ENCODE data around the gene EPB41L2.
"Not testable (repeated sequence)": the region's sequence is repeated elsewhere in the genome, so short reads cannot be mapped to it uniquely, and the experiment has no call there.

The EPB41L2 gene

DNA sequence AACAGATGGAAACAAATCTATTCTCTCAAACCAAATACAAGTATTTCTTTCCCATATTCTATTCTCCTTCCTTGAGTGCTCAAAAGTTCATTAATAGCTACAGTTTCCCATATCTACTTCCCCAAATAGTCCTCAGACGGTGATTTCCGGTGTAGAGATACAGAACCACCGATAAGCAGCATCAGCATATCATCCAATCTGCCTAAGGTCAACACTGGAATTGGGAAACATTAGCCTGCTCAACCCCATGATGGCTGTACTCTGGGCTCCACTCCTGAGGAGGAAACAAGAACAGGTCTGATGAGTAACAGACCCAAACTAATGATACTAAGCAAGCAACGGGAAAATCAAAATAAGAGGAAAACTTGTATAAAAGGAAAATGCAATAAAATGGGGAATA is 115.6 kb downstream of the EPB41L2 start:
- no peak for DNase-seq (ENCODE audit: low read depth in 2 of 2)

DNA sequence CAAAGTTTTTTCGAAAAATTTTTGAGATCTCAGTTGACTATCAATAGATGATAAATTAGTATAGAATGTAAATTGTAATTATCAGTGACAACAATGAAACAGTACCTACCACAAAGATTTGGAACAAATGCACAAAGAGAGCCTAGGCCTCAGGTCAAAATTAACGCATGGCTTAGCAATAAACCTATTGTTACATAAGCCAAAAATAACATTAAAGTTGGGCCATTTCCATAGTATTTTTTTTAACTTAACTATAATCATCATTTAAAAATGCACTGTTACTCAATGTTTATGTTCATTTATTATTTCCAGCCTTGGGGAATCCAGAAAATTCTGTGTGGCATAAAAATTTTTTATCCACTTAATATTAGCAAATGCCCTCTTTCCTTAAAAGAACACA is 117.0 kb downstream of the EPB41L2 start:
- no peak for DNase-seq (ENCODE audit: low read depth in 2 of 2)

DNA sequence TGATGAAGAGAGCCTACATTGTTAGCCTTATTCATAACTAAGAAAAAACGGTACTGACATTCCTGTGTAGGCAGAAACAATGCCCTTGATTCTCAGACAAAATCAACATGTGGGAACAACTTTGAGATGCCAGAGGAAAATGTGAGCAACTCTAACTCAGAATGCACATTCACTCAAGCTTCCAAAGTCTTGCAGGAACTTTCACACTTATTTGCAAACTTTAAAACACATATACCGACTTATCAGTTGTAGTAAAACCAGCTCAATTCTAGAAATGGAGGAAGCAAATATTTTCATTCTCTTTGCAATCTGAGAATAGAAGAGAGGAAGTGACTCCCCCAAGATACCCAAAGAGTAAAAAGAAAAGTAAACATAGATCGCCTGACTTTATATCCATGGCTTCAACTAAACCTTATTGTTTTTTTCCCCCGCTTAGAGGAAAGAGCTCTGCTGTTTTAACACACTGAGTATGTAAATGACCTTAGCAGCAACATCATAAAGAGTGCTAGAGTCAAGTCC is 117.6 kb downstream of the EPB41L2 start:
- DNase-seq (ENCODE audit: low read depth in 2 of 2): no peak

DNA sequence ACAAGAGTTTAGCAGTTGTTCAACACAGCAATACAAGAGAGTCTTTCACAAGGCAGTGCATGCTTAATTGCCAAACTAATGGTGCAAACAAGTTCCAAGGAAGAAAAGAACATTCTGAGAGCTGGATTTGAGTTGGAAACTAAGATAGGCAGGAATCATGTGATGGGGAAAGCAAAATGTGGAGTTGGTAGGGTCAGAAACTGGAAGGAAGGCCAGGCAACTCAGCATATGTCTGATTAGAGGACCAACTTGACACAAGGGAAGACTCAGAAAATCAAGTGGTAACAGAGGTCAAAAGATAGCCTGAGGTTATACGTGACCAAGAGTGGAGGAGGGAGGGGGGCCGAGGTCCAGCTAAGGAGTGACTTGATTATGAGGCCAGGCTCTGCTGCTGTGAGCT is 118.6 kb downstream of the EPB41L2 start:
- no peak for DNase-seq (ENCODE audit: low read depth in 2 of 2)

DNA sequence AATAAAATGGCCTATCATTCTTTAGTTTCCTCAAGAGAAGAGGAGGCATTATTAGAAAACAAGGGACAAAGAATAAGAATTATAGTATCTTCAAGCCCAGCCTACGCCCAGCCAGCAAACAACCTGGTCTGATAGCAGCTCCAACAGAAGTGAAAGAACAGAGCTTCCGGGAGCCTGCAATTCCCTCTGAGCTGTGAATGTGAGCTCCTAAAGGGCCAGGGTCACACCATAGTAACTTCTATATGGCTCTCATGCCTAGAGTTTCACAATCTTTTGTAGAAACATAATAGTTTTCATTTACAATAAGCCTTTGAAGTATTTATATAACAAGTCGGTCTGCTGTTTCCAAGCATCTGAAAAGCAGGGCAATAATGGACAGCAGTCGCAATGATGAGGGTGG is 119.3 kb downstream of the EPB41L2 start:
- no peak for DNase-seq (ENCODE audit: low read depth in 2 of 2)

DNA sequence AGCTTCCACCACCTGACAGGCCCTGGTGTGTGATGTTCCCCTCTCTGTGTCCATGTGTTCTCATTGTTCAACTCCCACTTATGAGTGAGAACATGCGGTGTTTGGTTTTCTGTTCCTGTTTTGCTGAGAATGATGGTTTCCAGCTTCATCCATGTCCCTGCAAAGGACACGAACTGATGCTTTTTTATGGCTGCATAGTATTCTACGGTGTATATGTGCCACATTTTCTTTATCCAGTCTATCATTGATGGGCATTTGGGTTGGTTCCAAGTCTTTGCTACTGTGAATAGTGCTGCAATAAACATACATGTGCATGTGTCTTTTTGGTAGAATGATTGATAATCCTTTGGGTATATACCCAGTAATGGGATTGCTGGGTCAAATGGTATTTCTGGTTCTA is 120.3 kb downstream of the EPB41L2 start:
- DNase-seq (ENCODE audit: low read depth in 2 of 2): not testable (repeated sequence)

DNA sequence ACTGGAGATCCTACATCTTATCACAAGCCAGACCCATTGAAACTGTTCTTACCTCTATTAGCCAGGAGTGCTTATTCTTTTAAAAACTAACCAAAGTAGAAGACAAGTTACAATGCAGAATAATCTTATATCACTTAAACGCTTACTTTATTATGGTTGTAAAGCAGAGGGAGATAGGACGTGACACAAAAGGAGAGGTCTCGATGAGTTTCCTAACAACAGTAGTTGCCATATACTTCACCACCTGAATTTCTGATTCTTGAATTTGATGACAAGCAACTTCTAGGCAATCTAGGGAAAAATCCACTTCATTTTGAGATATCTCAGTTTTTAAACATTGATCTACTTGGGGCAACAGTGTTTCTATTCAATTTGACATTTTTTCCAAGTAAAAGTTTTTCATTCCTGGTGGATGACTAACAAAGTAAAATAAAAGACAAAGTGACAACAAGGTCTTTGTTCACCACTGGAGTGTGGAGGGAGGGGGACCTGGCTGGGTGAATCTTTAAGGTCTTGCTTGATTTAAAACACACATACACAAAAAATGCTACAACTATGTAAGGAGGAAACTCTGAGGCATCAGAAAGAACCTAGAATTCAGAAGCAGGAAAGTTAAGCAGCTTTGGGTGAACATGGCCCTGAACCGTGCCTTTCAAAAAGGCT is 125.0 kb downstream of the EPB41L2 start:
- no peak for DNase-seq (ENCODE audit: low read depth in 2 of 2)

DNA sequence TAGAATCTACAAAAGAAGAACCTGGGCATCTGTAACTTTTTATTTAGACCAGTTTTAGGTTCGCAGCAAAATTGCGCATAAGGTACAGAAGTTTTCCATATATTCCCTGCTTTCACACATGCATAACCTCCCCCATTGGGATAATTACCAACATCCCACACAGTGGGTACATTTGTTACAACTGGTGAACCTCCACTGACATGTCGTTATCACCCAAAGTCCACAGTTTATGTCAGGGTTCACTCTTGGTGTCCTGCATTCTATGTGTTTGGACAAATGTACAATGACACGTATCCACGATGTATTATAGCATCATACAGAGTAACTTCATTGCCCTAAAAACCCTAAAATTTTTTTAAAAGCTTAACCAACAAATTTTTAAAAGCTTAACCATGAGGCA is 126.1 kb downstream of the EPB41L2 start:
- DNase-seq (ENCODE audit: low read depth in 2 of 2): no peak

DNA sequence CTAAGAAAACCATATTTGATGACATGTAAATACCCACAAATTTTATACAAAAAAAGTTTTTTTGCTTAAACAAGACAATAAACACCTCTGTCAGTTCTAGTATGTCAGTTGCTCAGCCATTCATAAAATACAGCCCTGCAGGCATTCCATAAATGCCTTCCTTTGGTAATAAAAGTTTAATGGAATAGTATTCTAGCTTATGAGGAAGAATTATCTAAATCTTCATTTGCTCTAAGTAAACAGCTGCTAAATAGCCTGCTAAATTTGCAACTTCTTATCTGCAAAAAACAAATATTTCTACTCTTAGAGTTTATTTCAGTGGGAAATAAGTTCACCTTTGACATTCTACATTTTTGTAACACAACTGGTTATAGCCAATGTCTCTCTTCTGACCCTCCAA is 127.1 kb downstream of the EPB41L2 start:
- no peak for DNase-seq (ENCODE audit: low read depth in 2 of 2)

DNA sequence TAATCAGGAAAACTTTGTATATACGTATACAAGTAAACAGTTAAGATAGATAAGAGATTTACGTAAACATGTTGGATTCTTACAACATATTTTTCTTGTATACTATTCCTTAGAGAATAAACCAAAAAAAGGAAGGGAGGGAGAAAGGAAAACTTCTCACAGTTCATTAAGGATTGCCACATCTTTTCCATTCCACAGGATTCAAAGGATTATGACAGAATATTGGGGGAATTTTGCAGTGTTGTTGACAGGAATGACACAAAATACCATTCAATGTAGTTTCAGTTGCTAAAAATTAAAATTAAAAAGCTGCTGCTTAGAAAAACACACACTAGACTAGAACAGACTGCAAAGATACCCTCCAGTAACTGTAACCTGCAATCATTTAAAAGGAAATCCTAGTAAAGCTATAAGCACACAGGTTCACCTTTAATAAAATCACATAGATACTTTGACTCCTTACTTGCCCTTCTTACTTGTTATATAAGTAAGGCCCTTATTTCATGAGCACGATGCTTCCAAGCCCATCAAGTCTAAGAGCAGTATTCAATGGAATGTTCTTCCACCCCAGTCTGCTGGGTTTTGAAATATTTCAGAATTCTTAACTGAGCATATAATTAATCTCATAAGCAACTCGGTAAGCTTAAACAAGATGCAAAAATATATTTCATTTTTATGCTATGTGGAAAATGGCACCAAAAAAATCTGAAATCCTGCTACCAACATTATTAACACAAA is 128.0 kb downstream of the EPB41L2 start:
- DNase-seq (ENCODE audit: low read depth in 2 of 2): no peak

DNA sequence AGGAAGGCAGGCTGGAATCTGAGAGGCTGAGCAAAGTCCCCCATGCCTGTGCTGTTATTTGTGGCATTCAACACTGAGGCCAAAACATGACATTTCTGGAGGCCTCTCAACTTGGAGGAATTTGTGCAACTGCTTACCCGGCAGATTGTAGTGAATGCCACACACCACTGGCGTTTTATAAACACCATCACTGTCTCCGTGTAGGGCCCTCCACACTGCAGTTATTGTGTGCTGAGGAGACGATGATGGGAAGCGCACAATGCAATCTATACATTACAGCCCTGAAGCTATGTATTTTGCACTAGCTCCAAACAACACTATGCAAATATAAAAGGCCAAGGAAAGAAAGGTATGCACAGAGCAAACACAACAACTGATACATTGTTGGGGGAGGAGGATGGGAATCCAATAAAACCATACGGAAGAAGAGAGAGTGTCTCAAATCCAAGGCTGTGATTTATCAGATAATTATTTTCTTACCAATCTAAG is 129.3 kb downstream of the EPB41L2 start:
- DNase-seq (ENCODE audit: low read depth in 2 of 2): no peak

DNA sequence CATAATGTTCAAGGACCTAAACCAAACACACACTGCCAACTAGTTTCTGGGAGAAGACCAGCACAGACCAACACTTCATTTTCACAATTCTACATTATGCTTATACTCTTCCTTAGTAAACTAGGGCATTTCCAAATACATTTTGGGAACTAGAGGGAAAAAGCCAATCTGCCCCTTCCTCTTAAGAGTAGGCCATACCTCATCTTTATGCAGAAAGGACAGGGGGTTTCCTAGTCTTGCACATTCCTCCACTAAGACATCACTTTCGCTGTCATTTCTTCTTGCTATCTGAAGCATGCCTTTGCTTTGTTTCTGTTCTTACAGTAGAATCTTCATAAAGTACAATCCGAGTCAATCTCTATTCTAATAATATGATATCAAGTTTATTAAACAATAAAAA is 130.1 kb downstream of the EPB41L2 start:
- no peak for DNase-seq (ENCODE audit: low read depth in 2 of 2)

DNA sequence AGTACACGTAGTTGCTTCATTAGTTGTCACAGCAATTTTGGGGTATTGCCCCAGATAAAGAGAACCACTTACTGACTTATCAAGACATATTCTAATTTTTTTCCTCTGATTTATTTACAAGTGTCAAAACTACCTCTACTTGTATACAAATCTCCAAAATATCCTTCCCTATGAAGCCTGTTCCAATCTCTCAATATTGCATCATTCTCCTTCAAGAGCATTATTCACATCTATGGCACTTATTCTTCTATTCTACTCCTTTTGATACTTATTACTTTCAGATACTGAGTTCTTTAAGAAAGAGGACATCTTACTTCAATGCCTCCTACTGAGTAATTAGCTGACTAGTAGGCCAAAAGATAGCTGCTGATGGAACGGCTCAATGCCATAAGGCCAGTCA is 130.6 kb downstream of the EPB41L2 start:
- DNase-seq (ENCODE audit: low read depth in 2 of 2): no peak

DNA sequence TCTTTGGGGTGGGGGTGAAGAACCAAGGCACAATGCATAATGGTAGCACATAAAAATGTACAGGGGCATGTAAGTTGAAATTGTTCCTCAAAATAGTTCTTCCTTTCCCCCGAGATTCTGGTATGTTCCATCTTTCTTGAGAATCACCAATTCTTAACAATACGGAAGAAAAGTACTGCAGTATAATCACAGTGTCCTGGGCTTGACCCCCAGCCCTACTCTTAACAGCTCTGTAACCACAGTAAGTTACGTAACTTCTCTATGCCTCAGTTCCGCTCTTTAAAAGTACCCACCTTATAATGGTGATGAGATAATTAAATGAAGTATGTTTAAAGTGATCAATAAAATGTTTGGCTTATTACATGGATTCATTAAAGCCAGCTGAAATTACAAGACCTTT is 131.4 kb downstream of the EPB41L2 start:
- DNase-seq (ENCODE audit: low read depth in 2 of 2): no peak

DNA sequence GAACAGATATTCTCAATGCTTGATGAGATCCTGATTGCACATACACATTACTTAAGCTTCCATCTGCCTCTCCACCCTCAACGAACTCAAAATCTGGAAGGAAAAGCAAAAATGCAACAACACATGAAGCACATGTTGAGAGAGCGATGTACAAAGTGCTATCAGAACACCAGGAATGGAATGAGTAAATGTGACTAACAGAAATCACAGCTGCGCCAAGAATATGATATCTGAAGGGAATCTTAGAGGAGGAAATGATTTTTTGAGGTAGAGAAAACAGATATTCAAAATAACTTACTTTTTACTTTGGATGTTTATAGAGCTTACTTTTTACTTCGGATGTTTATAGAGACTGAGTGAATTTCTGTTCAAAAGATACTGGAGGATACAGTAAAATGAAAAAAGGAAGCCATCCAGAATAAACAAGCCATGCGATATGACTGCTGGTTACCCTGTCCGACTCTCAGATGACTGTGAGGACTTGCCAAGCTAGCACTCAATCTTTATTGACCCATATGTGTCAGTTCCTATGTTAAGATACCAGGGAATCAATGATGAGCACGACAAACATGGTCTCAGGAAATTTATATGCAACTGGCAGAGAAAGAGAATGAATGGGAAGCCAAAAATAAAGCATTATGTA is 133.9 kb downstream of the EPB41L2 start:
- no peak for DNase-seq (ENCODE audit: low read depth in 2 of 2)

DNA sequence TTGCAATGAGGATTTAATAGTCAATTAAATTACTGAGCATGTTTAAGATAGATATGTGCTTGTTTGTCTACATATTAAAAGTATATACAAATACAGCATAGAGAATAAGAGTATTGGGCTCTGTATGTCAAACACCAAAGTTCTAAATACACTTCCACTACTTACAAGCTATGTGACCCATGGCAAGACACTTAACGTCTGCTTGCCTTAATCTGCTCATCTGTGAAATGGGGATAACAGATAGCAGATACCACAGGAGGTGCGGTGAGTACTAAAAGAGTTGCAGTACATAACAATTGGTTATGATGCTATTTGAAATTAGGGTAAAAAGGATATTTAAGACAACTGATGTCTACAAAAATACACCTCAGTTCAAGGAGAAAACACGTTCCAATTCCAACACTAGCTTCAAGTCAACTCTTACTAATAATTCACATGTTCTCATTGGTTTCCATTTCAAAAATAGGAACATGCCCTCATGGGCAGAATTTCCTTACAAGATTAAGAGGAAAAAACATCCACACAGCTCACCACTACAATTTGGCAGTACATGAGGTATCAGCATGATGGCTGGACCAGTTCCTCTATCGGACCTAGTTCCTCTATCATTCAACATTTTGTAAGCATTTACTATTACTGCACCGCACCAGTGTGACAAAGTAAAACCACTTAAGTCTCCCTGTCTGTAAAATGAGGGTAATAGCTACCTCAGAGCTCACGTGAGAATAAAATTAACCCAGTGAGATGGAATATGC is 134.7 kb downstream of the EPB41L2 start:
- no peak for DNase-seq (ENCODE audit: low read depth in 2 of 2)

DNA sequence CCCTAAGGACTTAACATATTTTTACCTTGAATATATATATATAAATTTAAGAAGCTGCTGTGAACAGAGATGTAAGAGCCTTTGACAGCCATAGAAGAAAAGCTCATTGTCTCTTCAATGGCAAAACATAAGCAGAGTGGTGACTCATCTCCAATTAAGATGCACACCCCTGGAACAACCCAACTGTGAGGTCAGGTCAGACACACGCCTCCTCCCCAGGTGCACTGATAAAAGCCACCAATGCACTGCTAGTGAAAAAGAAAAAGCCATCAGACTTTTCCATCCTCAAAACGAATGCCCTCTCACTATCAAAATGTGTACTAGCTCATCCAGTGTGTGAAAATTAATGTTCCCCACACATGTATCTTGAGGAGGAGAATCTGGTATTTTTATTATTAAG is 135.7 kb downstream of the EPB41L2 start:
- no peak for DNase-seq (ENCODE audit: low read depth in 2 of 2)

DNA sequence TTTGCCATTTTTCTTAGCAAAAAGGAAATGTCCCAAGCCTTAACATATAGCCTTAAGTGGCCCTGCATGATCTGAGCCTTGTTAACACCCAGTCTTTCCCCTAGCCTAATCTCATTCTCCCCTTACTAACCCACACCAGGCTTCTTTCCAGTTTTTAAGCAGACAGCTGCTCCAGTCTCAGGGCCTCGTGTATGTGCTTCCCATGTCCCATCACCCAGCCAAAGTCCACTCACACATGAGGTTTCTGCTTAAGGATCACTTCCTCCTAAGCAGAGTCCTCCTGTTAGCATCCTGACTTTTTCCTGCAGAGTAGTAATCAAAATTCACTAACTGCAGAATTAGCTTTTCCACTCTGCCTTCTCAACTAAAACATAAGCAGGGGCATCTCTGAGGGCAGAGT is 139.7 kb downstream of the EPB41L2 start:
- no peak for DNase-seq (ENCODE audit: low read depth in 2 of 2)

DNA sequence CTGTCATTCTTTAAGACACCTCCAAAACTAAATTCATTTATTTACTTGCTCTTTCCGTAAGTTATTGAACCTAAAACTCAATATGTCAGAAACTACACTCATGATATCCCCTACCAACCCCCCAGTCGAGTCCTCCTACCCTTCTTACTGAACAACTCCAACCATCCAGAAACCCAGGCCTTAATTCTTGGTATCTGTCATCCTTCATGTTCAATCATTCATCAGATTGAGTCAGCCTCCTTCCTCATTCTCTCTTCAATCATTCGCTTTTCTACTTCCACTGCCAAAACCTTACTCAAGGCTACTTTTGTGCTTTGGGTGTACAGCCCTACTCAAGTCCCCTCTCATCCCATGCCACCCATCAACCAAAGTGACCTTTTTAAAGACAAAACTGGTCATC is 140.1 kb downstream of the EPB41L2 start:
- DNase-seq (ENCODE audit: low read depth in 2 of 2): no peak

DNA sequence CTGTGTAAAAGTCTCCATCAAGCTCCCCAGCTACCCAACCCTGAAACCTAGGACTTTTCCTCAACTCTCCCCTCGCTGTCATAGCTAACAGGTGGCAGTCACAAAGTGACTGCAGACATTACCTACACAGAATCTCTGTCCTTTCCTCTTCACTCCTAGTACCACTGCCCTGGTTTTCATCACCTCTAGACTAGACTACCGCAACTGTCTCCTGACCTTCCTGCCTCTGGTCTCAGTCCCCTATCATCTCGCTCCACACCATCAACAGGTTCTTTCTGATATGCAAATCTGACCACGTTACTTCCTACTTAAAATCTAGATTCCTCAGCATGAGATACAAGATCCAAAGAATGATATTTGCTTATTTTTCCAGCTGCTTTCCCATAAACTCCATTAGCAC is 142.1 kb downstream of the EPB41L2 start:
- DNase-seq (ENCODE audit: low read depth in 2 of 2): no peak

DNA sequence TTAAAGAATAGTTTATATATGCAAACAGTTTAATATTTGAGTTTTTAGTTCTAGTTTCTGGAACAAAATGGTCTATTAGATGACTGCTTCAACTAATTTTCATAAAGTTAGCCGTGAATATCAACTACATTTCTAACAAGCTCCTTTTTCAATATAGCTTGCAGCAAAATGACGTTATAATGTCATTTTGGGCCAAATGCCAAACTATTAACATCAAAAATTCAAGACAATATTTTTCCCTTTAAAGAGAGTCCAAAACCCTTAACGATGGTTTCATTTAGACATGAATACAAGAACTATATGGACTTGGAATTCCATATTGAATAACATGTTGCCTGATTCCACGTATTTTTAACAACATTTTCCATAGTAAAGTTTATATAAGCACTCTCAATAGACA is 144.9 kb downstream of the EPB41L2 start:
- no peak for DNase-seq (ENCODE audit: low read depth in 2 of 2)

DNA sequence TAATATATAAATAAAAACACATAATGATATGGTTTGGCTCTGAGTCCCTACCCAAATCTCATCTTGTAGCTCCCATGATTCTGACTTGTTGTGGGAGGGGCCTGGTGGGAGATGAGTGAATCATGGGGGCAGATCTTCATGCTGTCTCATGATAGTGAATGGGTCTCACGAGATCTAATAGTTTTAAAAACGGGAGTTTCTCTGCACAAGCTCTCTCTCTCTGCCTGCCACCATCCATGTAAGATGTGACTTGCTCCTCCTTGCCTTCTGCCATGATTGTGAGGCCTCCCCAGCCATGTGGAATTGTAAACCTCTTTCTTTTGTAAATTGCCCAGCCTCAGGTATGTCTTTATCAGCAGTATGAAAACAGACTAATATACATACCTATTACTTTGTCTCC is 147.4 kb downstream of the EPB41L2 start:
- DNase-seq (ENCODE audit: low read depth in 2 of 2): not testable (repeated sequence)

Measured in stimulated activated CD4-positive, alpha-beta T cell treated with anti-CD3 and anti-CD28 coated beads, Interleukin-1b, Interleukin-23, amount 100 ng/mL, for 1 hour (primary cell).